HepG2 (cell line): Measurements from ENCODE around the gene RRP12. TPM values are rescaled to one million over a fixed set of nuclear protein-coding genes. Genes with fewer than 3 reads are reported as not detected.

Experiments used
- ATAC-seq: fragments of 200-7000 bp; cut with Tn5 transposase; 3 replicates; pipeline ENCODE4 v1.9.1; 2020; ENCODE audit warnings: mild to moderate bottlenecking, moderate library complexity
- BruUV-seq: library from RNA; stranded (reverse); fragments of 400-500 nt; replicated peaks from 2 replicates; lab custom pipeline; 2021; lab: Mats Ljungman, UMichigan
- CTCF ChIA-PET: fragments of 300-600 bp; formaldehyde crosslinking; extraction: SDS; loops from one replicate; lab custom pipeline; 2021; ENCODE audit warnings: low total read pairs, inconsistent platforms, low intra/inter-chr PET ratio; lab: Yijun Ruan, JAX
- POLR2A ChIA-PET: fragments of 350-600 bp; sonication (Branson Sonifier 250); formaldehyde crosslinking; loops from one replicate; lab custom pipeline; 2020; ENCODE audit warnings: antibody characterized with exemption, inconsistent platforms; lab: Yijun Ruan, JAX
- DNase-seq: peaks from one replicate; pipeline ENCODE4 v3.0.0-alpha.2; 2015; ENCODE audit warnings: low spot score
- FAIRE-seq: peaks from 3 replicates; lab custom pipeline; 2011; peaks lifted over from hg19 to GRCh38; lab: Jason Lieb, UNC
- H2AFZ ChIP-seq: one replicate; pipeline ENCODE4 v1.6.1; 2011; ENCODE audit warnings: low read length, inconsistent platforms
- H3K27ac ChIP-seq: fragments of 300-600 bp; 3 replicates; pipeline ENCODE4 v1.8.0; 2011; ENCODE audit warnings: mixed run types, mild to moderate bottlenecking, mixed read lengths, low read length, inconsistent platforms; ENCODE audit not compliant: insufficient read depth; ENCODE audit errors: extremely low read length
- H3K27me3 ChIP-seq, 2 experiments: fragments of 200-600 bp in 1 of 2; 2 replicates in 1 of 2; 3 replicates in 1 of 2; pipeline versions ENCODE4 v1.6.0 to v1.8.0; 2011; ENCODE audit warnings: low read length in 2 of 2, mild to moderate bottlenecking in 2 of 2, moderate library complexity in 2 of 2, inconsistent platforms in 1 of 2; ENCODE audit not compliant: insufficient read depth in 2 of 2, control insufficient read depth in 1 of 2
- H3K36me3 ChIP-seq, 2 experiments: fragments of 200-600 bp in 1 of 2; replicated peaks in 1 of 2; 2 replicates in 1 of 2; 3 replicates in 1 of 2; pipeline versions ENCODE4 v1.5.1 to v1.8.0; 2011; ENCODE audit warnings: low read length in 2 of 2, inconsistent platforms in 1 of 2; ENCODE audit not compliant: insufficient read depth in 2 of 2, control insufficient read depth in 1 of 2
- H3K4me1 ChIP-seq: 2 replicates; pipeline ENCODE4 v1.5.1; 2012; ENCODE audit warnings: low read length, inconsistent platforms; ENCODE audit not compliant: insufficient read depth
- H3K4me2 ChIP-seq: 2 replicates; pipeline ENCODE4 v1.6.0; 2011; ENCODE audit warnings: low read depth, low read length, inconsistent platforms
- H3K4me3 ChIP-seq, 3 experiments: fragments of 200-600 bp in 1 of 3; sonication (generic), shearing (Covaris generic) in 1 of 3; replicated peaks in 1 of 3; 2 replicates each; pipeline ENCODE4 v1.5.1; 2011 to 2016; ENCODE audit warnings: low read length in 3 of 3, inconsistent platforms in 2 of 3, low read depth in 2 of 3, mild to moderate bottlenecking in 2 of 3, control low read depth in 1 of 3, mixed read lengths in 1 of 3; ENCODE audit not compliant: insufficient read depth in 1 of 3
- H3K79me2 ChIP-seq: one replicate; pipeline ENCODE4 v1.6.1; 2011; ENCODE audit warnings: low read length, inconsistent platforms; ENCODE audit not compliant: insufficient read depth
- H3K9ac ChIP-seq: 2 replicates; pipeline ENCODE4 v1.6.0; 2011; ENCODE audit warnings: mild to moderate bottlenecking, low read depth, low read length, inconsistent platforms; ENCODE audit not compliant: insufficient read depth
- H3K9me3 ChIP-seq: 2 replicates; pipeline ENCODE4 v1.5.1; 2012; ENCODE audit warnings: mild to moderate bottlenecking, low read length
- H4K20me1 ChIP-seq: 2 replicates; pipeline ENCODE4 v1.6.0; 2011; ENCODE audit warnings: inconsistent platforms, mild to moderate bottlenecking, low read length, moderate library complexity; ENCODE audit not compliant: insufficient read depth
- ASH2L ChIP-seq: fragments of 300-600, 200-600 bp; sonication (generic); IDR thresholded peaks from 2 replicates; pipeline ENCODE4 v1.7.0; 2017; ENCODE audit warnings: low read depth, mild to moderate bottlenecking, moderate library complexity, mixed read lengths, low read length; ENCODE audit not compliant: insufficient read length
- CEBPB ChIP-seq: IDR thresholded peaks from 2 replicates; pipeline ENCODE4 v1.6.1; 2011; ENCODE audit warnings: low read depth, low read length, improper control_type of control experiment, borderline replicate concordance
- DR1 ChIP-seq: sonication (generic); formaldehyde crosslinking; IDR thresholded peaks from 2 replicates; pipeline ENCODE4 v1.8.0; 2021; ENCODE audit warnings: mild to moderate bottlenecking, missing genetic modification reagents, inconsistent platforms
- ERF ChIP-seq: IDR thresholded peaks from 2 replicates; pipeline ENCODE4 v1.6.1; 2018; ENCODE audit warnings: missing biosample characterization, missing genetic modification reagents
- ETS1 ChIP-seq: sonication (generic); formaldehyde crosslinking; IDR thresholded peaks from 2 replicates; pipeline ENCODE4 v1.4.0; 2020; ENCODE audit warnings: missing genetic modification reagents
- FOSL2 ChIP-seq: sonication (generic); formaldehyde crosslinking; IDR thresholded peaks from 2 replicates; pipeline ENCODE4 v1.4.0; 2020; ENCODE audit warnings: missing genetic modification reagents
- HDAC1 ChIP-seq: sonication (generic); formaldehyde crosslinking; IDR thresholded peaks from 2 replicates; pipeline ENCODE4 v1.5.1; 2020; ENCODE audit warnings: mild to moderate bottlenecking, missing genetic modification reagents
- JUN ChIP-seq: sonication (generic); formaldehyde crosslinking; IDR thresholded peaks from 2 replicates; pipeline ENCODE4 v1.4.0; 2020; ENCODE audit warnings: mild to moderate bottlenecking, missing genetic modification reagents
- MAFK ChIP-seq, 2 experiments: IDR thresholded peaks in 1 of 2; conservative IDR thresholded peaks in 1 of 2; 2 replicates each; pipeline ENCODE4 v1.6.1; 2011; ENCODE audit warnings: improper control_type of control experiment in 2 of 2, low read length in 2 of 2
- MED1 ChIP-seq: sonication (generic); formaldehyde crosslinking; IDR thresholded peaks from 2 replicates; pipeline ENCODE4 v1.4.0; 2020; ENCODE audit warnings: missing genetic modification reagents
- NCOA1 ChIP-seq: sonication (generic); formaldehyde crosslinking; IDR thresholded peaks from 2 replicates; pipeline ENCODE4 v1.9.0; 2021; ENCODE audit warnings: missing genetic modification reagents
- POLR2A ChIP-seq, 2 experiments: IDR thresholded peaks; 2 replicates each; pipeline ENCODE4 v1.6.1; 2011; ENCODE audit warnings: low read depth in 2 of 2, low read length in 2 of 2, mild to moderate bottlenecking in 1 of 2, moderate library complexity in 1 of 2; ENCODE audit not compliant: insufficient read depth in 1 of 2
- RARG ChIP-seq: sonication (generic); formaldehyde crosslinking; IDR thresholded peaks from 2 replicates; pipeline ENCODE4 v1.4.0; 2020; ENCODE audit warnings: low read depth, mild to moderate bottlenecking, missing genetic modification reagents
- RFX1 ChIP-seq: fragments of 450-650 bp; IDR thresholded peaks from 2 replicates; pipeline ENCODE4 v1.6.1; 2017
- SETDB1 ChIP-seq: sonication (generic); formaldehyde crosslinking; IDR thresholded peaks from 2 replicates; pipeline ENCODE4 v1.5.1; 2020; ENCODE audit warnings: missing genetic modification reagents, mild to moderate bottlenecking, borderline replicate concordance
- ZNF501 ChIP-seq: sonication (generic); formaldehyde crosslinking; IDR thresholded peaks from 2 replicates; pipeline ENCODE4 v1.5.1; 2020; ENCODE audit warnings: mild to moderate bottlenecking, moderate library complexity, missing genetic modification reagents
- ZNF747 ChIP-seq: sonication (generic); formaldehyde crosslinking; IDR thresholded peaks from 2 replicates; pipeline ENCODE4 v1.8.1; 2023; ENCODE audit warnings: missing genetic modification reagents, mild to moderate bottlenecking, borderline replicate concordance
- ZNF770 ChIP-seq: sonication (generic); formaldehyde crosslinking; IDR thresholded peaks from 2 replicates; pipeline ENCODE4 v1.5.0; 2020; ENCODE audit warnings: mild to moderate bottlenecking, missing genetic modification reagents
- ZZZ3 ChIP-seq: sonication (generic); formaldehyde crosslinking; IDR thresholded peaks from 2 replicates; pipeline ENCODE4 v1.4.0; 2020; ENCODE audit warnings: missing genetic modification reagents, mild to moderate bottlenecking, borderline replicate concordance
- WGBS: methylation state at CpG from one replicate; pipeline ENCODE4 v1.1.6; 2017; ENCODE audit warnings: low lambda C conversion rate; 5-methylcytosine and 5-hydroxymethylcytosine counted together
- in situ Hi-C: cut with HindIII; loops from 2 replicates; pipeline ENCODE4 v1.10.0; 2017; ENCODE audit warnings: low pct_unique_long_range_greater_than_20kb; ENCODE audit not compliant: extremely low pct_ligation_motif_present
- intact Hi-C: fragments of 100-400 bp; cut with micrococcal nuclease; formaldehyde crosslinking; loops from one replicate; pipeline ENCODE4 v1.10.0; 2022; ENCODE audit not compliant: unreplicated experiment
- polyA plus RNA-seq, 8 experiments: library from polyadenylated mRNA; depleted of rRNA in 3 of 8; stranded (reverse) in 7 of 8; unstranded in 1 of 8; fragments of >200 nt; fragmentation: Illumina TruSeq in 4 of 8; extraction: Trizol in 4 of 8; gene quantifications; 2 replicates each; pipeline versions ENCODE4 v1.2.1 to v1.2.3, GENCODE V29; 2011 to 2016; ENCODE audit warnings: low read depth in 4 of 8, missing spikeins in 1 of 8, mixed read lengths in 1 of 8; ENCODE audit not compliant: insufficient read depth in 1 of 8
- total RNA-seq, 5 experiments: library from RNA; depleted of rRNA; stranded (reverse); fragments of >200 nt; fragmentation: Illumina TruSeq; extraction: Trizol; gene quantifications; 2 replicates each; pipeline ENCODE4 v1.2.3, GENCODE V29; 2016; ENCODE audit warnings: low read depth in 1 of 5

The RRP12 gene
- total and polyA plus RNA-seq, 2 of the 13 experiments (the other 11 are each of a cell fraction or from before 2014, with no cell fraction given): 13.2 to 39.4 TPM

- TF ChIP-seq ZNF501 (CRISPR knock-in tag) (0 out of 2 replicates have a peak, but pooled peaks have one; percentile 23), ZZZ3 (CRISPR knock-in tag) (0 out of 2 replicates have a peak, but pooled peaks have one; percentile 13)
Measured at GRCh38 chr10:97401455-97401919, 347 bp upstream of the RRP12 start (continued).

- peaks cover 12% of the 10 kb centered on the region for H3K79me2 ChIP-seq
- peak; percentile 56 for DNase-seq
- peak overlapping the region; percentile 88 for H3K4me2 ChIP-seq
- H3K36me3 ChIP-seq: peaks cover 2 to 19% of the 10 kb centered on the region in 2 experiments; a peak in 4 of 5 replicates
- H3K9ac ChIP-seq: peak overlapping the region; percentile 85
- H3K27ac ChIP-seq: peak overlapping the region; percentile 83
- WGBS: 21% methylated on average over 12 of the region's 21 CpGs
- H3K9me3 ChIP-seq: no peaks in the 10 kb centered on the region
- ChIA-PET POLR2A (interaction anchor here (1.0 to 2.2 kb wide), 7 partner anchors 9 to 72 kb away, joined by 3 to 11 read pairs (median 6); no protein-coding TSS in a partner anchor), CTCF (no interaction called here)
- intact Hi-C loops: loop anchor here (5.0 kb wide), 1 partner anchor 108 kb away; the partner anchor contains the start of gene ARHGAP19
- H2AFZ ChIP-seq: peak overlapping the region; percentile 82
- ATAC-seq: peak; percentile 63
- no peaks in the 10 kb centered on the region; a peak in 1 of 5 replicates for H3K27me3 ChIP-seq
- FAIRE-seq: no peak
- H3K4me1 ChIP-seq: peaks cover 13% of the 10 kb centered on the region; the same call in 1 of the 2 replicates
- in situ Hi-C loops: no loop called here
- no peaks in the 10 kb centered on the region for H4K20me1 ChIP-seq
- H3K4me3 ChIP-seq: peak overlapping the region; percentile 72 to 92 (median 87)
- BruUV-seq: no TSS peak
- TF ChIP-seq SETDB1 (CRISPR knock-in tag) (no peak), ASH2L (no peak), RFX1 (no peak), ZNF747 (CRISPR knock-in tag) (no peak), POLR2A (IDR thresholded peaks at IDR 0.05; ENCODE audit: insufficient read depth in 1 of 2, low read depth in 2 of 2, low read length in 2 of 2) (peak; percentile 22 to 50; a peak in 1 of 4 replicates), FOSL2 (CRISPR knock-in tag) (peak; percentile 66), HDAC1 (CRISPR knock-in tag) (no peak), MED1 (CRISPR knock-in tag) (peak; percentile 50; the same call in 1 of the 2 replicates), ETS1 (CRISPR knock-in tag) (no peak), DR1 (no peak), MAFK (conservative IDR thresholded peaks at IDR 0.05 in 1 of 2, IDR thresholded peaks at IDR 0.05 in 1 of 2; ENCODE audit: low read length in 2 of 2) (no peak; a peak in 1 of 4 replicates), NCOA1 (CRISPR knock-in tag) (peak; percentile 5; the same call in 1 of the 2 replicates), JUN (CRISPR knock-in tag) (no peak), CEBPB (no peak), ERF (CRISPR knock-in tag) (no peak), RARG (CRISPR knock-in tag) (no peak), ZNF770 (CRISPR knock-in tag) (peak; percentile 74)
Measured at GRCh38 chr10:97399843-97400545, 1.1 kb downstream of the RRP12 start.
